Stimulated activated CD4-positive, alpha-beta T cell treated with anti-CD3 and anti-CD28 coated beads, Interleukin-1b, Interleukin-23, amount 100 ng/mL, for 24 hours (primary cell): ENCODE results near the gene CD86.
"Not testable (repeated sequence)": the region's sequence is repeated elsewhere in the genome, so short reads cannot be mapped to it uniquely, and the experiment has no call there.

ENCODE experiments used
- DNase-seq, 4 experiments: peaks; one replicate each; pipeline ENCODE4 v3.0.0-alpha.2; 2020; ENCODE audit warnings: low read depth in 4 of 4, low spot score in 1 of 4

Gene CD86, protein sequence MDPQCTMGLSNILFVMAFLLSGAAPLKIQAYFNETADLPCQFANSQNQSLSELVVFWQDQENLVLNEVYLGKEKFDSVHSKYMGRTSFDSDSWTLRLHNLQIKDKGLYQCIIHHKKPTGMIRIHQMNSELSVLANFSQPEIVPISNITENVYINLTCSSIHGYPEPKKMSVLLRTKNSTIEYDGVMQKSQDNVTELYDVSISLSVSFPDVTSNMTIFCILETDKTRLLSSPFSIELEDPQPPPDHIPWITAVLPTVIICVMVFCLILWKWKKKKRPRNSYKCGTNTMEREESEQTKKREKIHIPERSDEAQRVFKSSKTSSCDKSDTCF

DNA sequence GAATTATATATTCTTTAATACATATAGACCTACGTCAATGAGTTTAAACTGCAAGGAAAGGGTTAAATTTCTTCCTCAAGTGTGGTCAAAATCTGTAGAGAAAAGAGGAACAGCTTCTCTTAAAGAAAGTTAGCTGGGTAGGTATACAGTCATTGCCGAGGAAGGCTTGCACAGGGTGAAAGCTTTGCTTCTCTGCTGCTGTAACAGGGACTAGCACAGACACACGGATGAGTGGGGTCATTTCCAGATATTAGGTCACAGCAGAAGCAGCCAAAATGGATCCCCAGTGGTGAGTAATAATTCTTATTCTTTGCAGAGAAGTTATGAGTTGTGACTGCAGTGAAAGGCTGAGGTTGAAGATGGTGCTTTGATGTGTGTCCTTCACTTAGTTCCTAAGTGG, at the start of gene CD86:
Gene CD86, plus strand, starts transcription at position 148 of the 400 bp plus-strand sequence. Its CDS starts 128 bp downstream, at position 276.
- no peak for DNase-seq

DNA sequence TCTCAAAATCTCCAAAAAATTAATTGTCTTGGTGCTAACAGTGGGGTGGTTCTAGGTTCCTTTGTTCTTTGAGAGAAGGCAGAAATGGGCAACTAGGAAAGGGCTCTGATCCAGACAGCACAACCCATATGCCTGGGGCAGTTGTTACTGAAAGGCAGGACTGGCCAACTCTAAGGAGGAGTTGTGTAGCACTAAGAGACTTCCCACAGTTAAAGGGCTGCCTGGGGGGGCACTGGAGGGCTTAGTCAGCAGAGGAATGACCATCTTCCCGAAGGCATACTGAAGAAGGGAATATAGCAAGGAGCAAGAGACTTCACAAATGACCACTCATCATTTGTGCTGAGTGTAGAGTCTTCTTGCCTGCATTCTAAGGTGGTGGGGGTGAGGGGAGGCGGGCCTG, 48.9 kb upstream of the CD86 start:
- no peak for DNase-seq

DNA sequence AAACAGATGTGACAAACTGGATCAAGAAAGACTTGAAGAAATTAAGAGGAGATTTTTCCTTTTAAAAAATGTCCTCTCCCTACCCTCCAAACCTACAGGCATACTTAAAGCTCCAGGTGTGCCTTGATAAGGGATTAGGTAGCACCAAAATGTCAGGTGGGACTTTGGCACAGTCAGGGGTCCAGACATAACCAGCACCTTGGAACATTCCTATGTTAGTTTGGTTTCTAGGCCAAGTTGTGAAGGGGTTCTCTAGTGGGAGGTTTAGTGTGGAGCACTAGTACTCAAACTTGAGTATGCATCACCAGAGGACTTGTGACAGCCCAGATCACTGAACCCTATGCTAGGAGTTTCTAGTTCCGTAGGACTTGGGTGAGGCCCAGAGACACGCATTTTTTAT, 47.0 kb upstream of the CD86 start:
- DNase-seq, result no peak

DNA sequence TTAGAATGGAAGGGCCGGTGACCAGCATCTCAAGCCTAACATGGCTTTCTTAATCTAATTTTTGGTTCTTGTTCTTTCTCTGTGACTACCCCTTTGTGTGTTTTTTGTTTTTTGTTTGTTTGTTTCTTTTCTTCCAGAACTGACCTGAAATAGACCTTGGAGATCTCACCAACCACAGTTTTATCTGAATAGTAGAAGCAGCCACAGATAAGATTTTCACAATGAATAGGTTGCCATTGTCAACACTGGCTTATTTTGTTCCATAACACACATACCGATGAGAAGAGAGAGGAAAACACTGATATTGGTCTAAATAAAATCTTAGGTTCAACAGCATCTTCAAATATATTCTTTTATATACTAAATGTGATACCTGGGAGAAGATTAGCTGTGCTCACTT, 44.7 kb upstream of the CD86 start:
- no peak for DNase-seq

DNA sequence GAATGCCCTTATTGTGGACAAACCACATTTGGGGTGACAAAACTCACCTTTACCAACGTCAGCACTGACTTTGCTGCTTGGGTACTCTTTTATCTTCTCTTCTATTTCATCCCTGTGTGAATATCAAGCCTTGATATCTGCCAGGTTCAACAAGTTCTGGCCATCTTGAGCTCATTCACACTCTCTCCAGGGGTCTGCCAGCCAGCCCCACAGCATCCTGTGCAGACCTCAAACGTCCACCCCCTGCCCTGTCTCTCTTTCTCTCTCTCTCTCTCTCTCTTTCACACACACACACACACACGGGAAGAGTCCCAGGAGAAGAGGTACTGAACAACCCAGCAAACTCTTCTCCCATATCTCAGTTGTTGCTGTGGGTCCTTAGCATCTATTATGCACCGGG, 43.8 kb upstream of the CD86 start:
- DNase-seq, result no peak

DNA sequence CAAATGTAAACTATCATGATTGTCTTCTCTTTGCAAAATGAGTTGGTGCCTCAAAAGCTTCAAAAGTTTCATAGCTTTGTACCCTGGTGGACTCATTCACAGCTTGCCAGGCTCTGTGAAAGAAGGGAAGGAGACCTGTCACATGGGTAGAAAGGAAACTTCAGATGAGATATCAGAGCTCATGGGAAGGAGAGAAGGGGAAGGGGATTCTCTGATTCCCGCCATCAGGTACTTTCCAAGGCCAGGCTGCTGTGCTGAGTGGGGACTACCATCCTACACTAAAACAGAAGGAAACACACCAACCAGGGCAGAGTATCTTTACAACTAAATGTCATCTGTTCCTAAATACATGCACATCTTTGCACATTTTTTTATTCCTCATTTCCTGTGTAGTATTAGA, 42.3 kb upstream of the CD86 start:
- no peak for DNase-seq

DNA sequence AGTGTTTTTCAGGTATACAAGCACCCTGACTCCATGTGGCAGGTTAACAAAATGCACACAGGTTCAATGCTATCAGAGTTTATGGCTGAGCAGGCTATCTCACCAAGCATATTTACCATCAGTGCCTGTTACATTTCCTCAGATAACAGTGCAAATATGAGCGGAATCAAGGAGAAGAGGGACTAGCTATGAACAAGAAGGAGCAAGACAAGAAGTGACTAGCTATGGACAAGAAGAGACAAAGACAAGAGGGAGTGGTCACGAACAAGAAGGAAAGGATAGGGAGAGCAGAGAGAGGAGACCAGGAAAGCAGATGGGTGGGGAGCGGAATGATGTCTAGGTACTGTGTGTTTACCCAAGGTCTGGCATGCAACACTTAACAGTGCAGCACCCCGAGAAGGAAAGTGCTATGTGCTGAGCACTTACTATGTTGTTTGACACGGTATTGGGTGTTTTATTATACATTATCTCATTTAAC, 41.7 kb upstream of the CD86 start:
- no peak for DNase-seq

DNA sequence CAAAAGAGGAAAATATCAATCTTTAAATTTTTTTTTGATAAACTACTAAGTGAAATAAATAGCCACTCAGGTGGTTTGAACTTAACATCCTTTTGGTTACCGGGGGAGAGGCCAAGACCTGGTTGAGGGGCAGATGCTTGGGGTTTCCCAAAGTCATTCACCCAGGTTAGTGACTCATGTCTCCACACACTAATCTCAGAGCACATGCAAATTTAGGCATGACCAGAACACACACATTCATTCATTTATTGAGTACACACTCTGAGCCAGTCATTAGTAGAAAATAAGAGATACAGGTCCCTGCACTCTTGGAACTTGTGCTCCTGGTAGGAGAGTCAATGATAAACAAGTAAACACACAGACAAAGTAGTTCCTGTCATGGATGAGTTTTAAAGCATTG, 40.4 kb upstream of the CD86 start:
- DNase-seq, result no peak

DNA sequence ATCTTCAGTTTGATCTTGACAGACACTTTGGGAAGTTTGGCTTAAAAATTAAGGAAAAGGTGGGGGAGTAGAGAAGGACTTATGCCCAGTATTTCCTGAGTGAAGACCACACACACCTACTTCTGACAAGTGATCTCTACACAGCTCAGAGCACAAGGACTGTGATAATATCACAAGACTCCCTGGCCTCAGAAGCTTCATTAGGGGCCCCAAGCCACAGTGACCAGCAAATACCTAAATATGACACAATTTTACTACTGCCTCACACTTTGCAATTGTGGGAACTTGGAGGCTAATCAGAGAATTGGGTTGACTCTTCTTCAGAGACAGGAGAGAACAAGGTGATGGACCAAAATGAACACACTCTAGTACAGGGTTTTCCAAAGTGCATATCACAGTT, 35.7 kb upstream of the CD86 start:
- no peak for DNase-seq

DNA sequence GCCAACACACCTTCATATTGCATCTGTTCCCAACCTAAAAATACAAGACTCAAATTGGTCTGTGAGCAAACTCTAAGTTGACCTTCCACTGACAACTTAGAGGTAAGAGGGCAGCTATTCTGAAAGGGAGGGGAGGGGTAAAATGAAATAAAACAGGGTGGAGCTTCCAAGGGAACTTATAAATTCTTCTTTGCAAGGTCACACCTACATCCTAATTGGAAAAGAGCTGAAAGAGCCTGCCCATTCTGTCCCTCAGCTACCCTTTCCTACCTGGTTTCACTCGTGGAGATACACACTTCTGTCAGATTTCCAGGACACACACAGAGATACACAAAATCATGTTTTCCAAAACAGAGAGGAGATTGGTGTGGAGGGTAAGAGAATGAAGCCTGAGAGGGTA, 34.1 kb upstream of the CD86 start:
- no peak for DNase-seq

DNA sequence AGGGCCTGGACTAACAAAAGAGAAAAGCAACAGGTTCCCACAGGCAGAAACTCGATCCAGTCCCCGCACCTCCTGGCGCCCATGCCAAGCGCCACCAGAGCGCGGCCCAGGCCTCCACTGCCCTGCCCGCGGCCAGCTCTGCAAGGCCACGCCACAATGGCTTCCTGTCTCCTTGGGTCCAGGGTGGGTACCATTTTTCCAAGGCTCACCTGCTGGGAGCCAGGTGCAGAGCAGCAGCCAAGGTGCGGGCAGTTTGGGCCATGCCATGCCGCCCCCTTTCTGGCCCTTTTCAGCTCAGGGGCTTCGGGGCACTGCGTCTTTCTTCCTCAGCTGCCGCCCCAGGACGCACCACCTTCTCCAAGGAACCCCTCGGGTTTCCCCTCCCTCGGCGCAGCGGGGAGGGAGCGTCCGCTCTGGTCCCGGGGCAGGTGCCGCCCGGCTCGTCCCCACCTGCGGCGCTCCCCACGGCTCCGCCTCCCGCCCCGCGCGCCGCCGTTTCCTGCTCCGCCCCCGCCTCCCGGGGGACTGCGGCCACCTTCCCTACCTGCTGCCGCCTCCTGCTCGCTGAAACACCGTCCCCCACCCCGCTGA, 33.3 kb upstream of the CD86 start, which contains the start of gene ILDR1:
Gene ILDR1, minus strand, starts transcription at position 437 of the 591 bp plus-strand sequence. Its CDS starts 170 bp downstream, at position 267.
- no peak for DNase-seq

DNA sequence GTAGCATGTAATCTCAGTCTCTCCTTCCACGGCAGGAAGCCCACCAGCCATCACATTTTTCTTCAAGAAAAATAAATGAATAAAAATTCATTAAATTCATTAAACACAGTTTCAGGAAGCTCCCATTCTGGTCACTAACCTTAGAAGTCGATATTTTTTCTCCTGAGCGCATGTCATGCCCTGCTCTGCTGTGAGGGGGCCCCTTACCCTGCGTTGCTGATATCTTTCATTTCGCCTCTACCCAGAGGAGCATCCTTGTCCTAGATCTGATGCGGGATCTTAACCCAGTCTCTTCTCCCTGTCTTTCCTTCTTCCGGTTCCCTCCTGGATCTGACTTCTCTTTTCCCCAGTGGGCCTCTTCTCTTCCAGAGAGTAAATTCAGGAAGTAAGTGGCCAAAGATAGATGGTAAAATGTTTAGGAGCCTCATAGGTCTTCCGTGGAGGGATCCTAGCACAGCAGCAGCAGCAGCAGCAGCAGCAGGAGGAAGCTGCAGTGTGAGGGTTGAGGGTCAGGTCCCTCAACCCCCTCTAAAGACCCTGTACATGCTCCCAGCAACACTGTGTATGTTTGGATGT, 31.7 kb upstream of the CD86 start:
- DNase-seq, result no peak

DNA sequence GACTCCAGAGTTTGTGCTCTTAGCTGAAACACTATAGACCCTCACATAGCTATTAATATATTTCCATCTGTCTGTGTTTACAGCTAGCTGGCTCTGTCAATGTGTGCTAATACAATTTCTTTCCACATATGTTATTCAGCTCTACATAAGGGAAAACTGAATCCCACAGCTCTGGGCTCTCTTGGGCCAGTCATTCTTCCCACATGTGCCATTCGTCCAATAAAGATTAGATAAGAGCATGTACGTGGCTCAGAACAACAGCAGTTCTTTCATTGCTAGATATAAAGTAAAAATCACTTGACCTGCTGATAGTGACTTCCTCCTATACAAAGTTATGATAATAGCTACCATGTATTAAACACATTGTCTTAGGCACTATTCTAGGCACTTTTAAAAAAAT, 30.4 kb upstream of the CD86 start:
- DNase-seq, result no peak

DNA sequence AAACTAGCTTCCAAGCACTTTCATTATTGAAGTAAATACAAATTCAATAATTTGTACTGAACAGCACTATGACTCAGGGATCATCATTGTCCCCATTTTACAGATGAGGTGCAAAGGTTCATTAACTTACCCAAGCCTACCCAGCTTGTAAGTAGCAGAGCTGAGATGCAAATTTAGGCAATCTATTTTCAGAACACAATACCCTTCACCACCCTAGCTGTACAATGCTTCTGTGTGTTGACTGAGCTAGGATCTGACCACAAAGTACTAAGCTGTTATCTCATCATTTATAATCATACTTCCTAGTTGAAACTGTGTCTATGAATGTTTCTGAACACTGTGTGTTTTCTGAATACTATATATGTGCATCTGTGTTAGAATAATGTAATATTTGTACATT, 29.9 kb upstream of the CD86 start:
- DNase-seq, result no peak

DNA sequence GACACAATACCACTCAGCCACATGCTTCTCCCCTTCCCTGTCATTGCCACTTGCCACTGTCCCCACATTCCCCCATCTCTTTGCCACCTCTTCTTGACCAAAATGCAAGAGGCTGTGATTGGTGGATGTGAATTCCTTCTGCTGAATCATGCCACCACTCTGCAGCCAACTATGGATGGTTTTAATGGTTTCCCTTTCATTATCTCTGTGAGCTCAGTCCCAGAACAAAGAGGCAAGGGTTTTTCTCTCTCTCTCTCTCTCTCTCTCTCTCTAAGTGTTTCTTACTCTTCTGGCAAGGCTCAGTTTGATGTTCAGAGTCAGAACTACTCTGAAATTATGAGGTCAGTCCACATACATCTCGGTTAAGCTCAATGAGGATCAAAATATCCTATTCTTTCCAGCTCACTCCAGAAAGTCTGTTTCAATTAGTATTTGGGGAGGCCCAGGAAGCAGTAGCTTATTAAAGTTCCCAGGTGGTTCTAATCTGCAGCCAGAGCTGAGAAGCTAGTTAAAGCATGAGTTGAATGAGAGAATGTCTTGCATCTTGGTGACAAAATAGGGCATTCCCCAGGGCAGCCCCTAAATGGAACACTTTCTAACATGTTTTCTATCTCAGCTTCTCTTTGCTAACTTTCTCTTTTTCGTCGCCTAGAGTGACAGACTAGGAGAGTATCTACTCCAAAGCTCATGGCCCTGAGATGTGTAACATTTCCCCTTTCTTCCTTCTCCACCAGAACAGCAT, 24.6 kb upstream of the CD86 start:
- DNase-seq, result no peak

DNA sequence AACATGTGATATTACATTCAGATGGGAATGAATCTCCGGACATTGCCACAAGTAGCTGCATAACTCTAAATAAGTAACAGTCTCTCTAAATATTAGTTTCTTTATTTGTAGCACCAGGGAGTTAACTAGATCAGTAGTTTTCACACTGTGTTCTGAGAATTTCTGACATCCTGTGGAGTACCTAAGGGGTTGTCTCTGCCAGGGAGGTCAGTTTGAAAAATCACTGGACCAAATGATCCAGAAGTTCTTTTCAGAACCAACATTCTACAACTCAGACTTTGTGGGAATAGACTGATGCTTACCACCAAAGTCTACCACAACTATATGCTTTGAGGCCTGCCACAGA, 24.1 kb upstream of the CD86 start:
- DNase-seq, result no peak

DNA sequence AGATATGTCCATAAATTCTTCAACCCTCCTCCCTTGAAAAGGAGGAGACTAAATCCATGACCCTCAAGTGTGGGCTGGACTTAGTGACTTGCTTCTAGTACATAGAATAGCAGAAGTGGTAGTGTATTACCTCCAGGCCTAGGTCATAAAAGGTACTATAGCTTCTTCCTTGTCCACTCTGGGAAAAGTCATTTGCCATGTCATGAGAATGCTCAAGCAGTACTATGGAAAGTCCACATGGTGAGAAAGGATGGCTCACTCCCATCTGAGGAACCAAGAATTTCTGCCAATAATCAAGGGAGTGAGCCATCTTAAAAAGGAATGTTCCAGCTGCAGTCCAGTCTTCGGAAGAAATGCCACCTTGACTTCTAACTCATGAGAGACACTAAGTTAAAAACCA, 22.6 kb upstream of the CD86 start:
- no peak for DNase-seq

DNA sequence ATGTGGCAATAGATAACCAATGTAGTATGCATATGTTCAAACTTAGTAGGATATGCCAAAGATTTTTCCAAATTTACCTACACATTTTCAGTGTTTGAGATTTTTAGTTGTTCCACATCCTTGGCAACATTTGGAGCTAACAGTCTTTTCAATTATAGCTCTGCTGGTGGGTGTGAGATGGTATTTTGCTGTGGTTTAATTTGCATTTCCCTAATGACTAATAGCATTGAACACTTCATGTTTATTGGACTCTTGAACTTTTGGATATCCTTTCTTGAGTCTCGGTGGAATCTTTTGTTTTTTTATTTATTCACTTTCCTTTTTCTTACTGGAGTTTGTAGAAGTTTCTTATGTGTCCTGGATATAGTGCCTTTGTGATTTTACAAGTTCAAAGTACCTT, 22.1 kb upstream of the CD86 start:
- DNase-seq, result no peak

DNA sequence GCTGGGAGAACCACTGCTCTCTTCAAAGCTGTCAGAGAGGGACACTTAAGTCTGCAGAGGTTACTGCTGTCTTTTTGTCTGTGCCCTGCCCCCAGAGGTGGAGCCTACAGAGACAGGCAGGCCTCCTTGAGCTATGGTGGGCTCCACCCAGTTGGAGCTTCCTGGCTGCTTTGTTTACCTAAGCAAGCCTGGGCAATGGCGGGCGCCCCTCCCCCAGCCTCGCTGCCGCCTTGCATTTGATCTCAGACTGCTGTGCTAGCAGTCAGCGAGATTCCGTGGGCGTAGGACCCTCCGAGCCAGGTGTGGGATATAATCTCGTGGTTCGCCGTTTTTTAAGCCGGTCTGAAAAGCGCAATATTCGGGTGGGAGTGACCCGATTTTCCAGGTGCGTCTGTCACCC, 7.9 kb upstream of the CD86 start:
- DNase-seq, result not testable (repeated sequence)

DNA sequence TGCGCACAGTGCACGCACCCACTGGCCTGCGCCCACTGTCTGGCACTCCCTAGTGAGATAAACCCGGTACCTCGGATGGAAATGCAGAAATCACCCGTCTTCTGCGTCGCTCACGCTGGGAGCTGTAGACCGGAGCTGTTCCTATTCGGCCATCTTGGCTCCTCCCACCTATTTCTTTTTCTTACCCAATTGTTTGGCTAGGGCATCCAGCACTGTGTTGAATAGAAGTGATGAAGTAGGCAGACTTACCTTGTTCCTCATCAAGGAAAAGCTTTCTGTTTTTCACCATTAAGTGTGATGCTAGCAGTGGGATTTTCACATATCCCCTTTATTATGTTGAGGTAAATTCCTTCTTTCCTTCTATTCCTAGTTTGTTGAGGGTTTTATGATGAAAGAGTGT, 7.4 kb upstream of the CD86 start:
- DNase-seq, result not testable (repeated sequence)

DNA sequence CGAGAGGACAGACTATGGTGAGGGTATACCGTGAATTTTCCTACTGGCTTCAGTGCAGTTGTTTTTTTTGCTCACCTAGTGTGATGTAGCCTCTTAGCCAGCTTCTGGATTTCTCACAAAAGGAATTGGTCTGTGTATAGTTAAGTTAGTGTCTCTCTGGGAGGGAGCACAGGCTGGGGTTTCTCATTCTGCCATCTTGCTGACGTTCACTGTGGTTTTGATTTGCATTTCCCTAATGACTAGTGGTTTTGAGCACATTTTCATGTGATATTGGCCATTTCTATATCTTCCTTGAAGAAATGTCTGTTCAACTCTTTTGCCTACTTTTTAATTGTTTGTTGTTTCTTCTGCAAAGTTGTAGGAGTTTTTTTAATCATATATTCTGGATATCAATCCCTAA, 2.2 kb upstream of the CD86 start:
- no peak for DNase-seq

DNA sequence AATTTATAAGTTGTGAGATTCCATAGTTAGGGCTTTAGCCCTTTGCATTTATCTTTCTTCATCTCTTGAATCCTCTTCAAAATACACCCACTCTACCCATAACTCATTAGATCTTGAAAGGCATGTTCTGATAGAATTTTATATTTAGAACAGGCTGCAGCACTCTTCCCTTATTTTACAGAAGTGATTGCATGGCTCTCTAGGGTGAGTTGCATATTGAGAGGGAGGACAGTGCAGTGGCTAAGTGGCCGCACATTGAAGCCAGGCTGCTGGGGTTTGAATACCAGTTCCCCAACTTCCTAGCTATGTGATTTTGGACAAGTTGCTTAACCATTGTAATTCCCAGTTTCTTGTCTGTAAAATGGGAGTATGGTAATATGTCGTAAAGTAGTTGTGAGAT, 2.5 kb downstream of the CD86 start:
- DNase-seq, result no peak
